ENCODE measurements around the gene IL13RA2. TPM values are rescaled to one million over a fixed set of nuclear protein-coding genes. Genes with fewer than 3 reads are reported as not detected.

IL13RA2 gene, protein sequence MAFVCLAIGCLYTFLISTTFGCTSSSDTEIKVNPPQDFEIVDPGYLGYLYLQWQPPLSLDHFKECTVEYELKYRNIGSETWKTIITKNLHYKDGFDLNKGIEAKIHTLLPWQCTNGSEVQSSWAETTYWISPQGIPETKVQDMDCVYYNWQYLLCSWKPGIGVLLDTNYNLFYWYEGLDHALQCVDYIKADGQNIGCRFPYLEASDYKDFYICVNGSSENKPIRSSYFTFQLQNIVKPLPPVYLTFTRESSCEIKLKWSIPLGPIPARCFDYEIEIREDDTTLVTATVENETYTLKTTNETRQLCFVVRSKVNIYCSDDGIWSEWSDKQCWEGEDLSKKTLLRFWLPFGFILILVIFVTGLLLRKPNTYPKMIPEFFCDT
- total RNA-seq (2021) (0.28 TPM in 1 of 2 replicates, not detected in the other), Bru-seq, nascent RNA (percentile 6 among the genes with signal in this experiment), BruChase-seq, experiment 1, labeled RNA remaining after a 2-hour chase (not detected), BruChase-seq, experiment 2, labeled RNA remaining after a 6-hour chase (percentile 9 among the genes with signal in this experiment)
- long read RNA-seq = 0 reads

DNA sequence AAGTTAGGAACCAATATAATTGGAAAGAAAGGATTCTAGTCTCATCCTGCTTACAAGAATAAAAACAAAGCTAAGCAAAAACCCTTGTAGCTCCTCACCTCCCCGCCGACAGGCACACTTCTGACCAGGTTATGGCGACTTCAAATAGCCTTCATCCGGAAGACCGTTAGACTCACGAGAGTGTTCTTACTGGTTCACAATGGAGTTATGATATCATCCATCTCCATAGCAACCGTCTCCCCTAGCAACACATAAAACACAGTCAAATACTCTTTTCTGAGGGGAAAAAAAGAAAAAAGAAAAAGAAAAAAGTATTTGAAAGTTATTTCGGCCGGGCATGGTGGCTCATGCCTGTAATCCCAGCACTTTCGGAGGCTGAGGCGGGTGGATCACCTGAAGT, at the start of gene IL13RA2:
Gene IL13RA2, minus strand, starts transcription at position 162 of the 400 bp plus-strand sequence. CDS start 347 bp downstream, outside the sequence.
- intact Hi-C loops (cut with micrococcal nuclease; ENCODE audit: unreplicated experiment) = no loop called here
- H3K4me1 ChIP-seq (ENCODE audit: insufficient read depth, low read length, poor library complexity, severe bottlenecking) = peaks cover 4% of the 10 kb centered on the region
- no peaks in the 10 kb centered on the region for H3K36me3 ChIP-seq (ENCODE audit: insufficient read depth, low read length, poor library complexity, severe bottlenecking)
- ChIA-PET POLR2A (ENCODE audit: low non-redundant PET) (no interaction called here), CTCF (no interaction called here)
- peaks cover 4% of the 10 kb centered on the region for H3K27me3 ChIP-seq (replicated peaks; ENCODE audit: insufficient read depth, low read depth, low read length, poor library complexity)
- no TSS peak for BruUV-seq (replicated peaks)
- H3K27ac ChIP-seq (ENCODE audit: low read depth, low read length, poor library complexity, severe bottlenecking) = no peak within 1 kb of the TSS
- no peak for TF ChIP-seq EZH2 (IDR thresholded peaks at IDR 0.05; ENCODE audit: borderline replicate concordance, low read depth, low read length, poor library complexity, severe bottlenecking)
- TF ChIP-seq, protein P1, sequence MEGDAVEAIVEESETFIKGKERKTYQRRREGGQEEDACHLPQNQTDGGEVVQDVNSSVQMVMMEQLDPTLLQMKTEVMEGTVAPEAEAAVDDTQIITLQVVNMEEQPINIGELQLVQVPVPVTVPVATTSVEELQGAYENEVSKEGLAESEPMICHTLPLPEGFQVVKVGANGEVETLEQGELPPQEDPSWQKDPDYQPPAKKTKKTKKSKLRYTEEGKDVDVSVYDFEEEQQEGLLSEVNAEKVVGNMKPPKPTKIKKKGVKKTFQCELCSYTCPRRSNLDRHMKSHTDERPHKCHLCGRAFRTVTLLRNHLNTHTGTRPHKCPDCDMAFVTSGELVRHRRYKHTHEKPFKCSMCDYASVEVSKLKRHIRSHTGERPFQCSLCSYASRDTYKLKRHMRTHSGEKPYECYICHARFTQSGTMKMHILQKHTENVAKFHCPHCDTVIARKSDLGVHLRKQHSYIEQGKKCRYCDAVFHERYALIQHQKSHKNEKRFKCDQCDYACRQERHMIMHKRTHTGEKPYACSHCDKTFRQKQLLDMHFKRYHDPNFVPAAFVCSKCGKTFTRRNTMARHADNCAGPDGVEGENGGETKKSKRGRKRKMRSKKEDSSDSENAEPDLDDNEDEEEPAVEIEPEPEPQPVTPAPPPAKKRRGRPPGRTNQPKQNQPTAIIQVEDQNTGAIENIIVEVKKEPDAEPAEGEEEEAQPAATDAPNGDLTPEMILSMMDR (conservative IDR thresholded peaks at IDR 0.05; ENCODE audit: low read depth, low read length) = no peak
- no peak within 1 kb of the TSS for H3K4me3 ChIP-seq (ENCODE audit: low read depth, low read length, poor library complexity, severe bottlenecking)
- no peaks in the 10 kb centered on the region for H3K9me3 ChIP-seq (ENCODE audit: low read depth, low read length, poor library complexity, severe bottlenecking)
- DNase-seq (ENCODE audit: low spot score) = no peak

DNA sequence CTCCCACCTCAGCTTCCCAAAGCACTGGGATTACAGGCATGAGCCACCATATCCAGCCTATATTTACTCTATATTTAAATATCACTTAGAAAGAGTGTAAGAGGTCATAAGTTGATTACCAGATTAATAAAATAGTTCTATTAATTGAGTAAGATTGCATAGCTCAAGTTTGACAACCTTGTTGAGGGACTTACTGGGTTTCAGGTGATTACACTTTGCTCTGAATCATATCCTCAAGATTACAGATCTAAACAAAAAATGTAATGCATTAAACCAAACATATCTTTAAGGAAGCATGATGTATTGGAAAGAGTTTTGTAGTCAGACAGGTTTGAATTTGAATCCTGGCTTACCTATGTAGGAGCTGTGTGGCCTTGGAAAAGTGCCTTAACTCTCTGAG, 47.9 kb upstream of the IL13RA2 start:
- intact Hi-C loops (cut with micrococcal nuclease; ENCODE audit: unreplicated experiment) = no loop called here

DNA sequence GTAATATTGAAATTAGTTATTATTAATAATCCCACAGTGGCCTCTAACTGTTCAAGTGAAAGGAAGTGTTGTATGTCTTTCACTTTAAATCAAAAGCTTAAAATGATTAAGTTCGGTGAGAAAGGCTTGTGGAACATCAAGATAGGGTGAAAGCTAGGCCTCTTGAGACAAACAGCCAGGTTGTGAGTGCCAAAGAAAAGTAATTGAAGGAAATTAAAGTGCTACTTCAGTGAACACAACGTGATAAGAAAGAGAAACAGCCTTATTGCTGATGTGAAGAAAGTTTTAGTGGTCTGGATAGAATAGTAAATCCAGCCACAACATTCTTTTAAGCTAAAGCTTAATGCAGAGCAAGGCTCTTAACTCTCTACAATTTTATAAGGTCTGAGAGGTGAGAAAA, 42.6 kb upstream of the IL13RA2 start:
- Histone ChIP-seq H3K27ac (ENCODE audit: low read depth, low read length, poor library complexity, severe bottlenecking) (no peak overlapping the region), H3K4me3 (ENCODE audit: low read depth, low read length, poor library complexity, severe bottlenecking) (no peak overlapping the region), H3K4me1 (ENCODE audit: insufficient read depth, low read length, poor library complexity, severe bottlenecking) (no peaks in the 10 kb centered on the region), H3K36me3 (ENCODE audit: insufficient read depth, low read length, poor library complexity, severe bottlenecking) (no peaks in the 10 kb centered on the region), H3K9me3 (ENCODE audit: low read depth, low read length, poor library complexity, severe bottlenecking) (no peaks in the 10 kb centered on the region), H3K27me3 (replicated peaks; ENCODE audit: insufficient read depth, low read depth, low read length, poor library complexity) (no peaks in the 10 kb centered on the region)
- no peak for DNase-seq (ENCODE audit: low spot score)
- POLR2A ChIA-PET (ENCODE audit: low non-redundant PET) = no interaction called here
- TF ChIP-seq EZH2 (IDR thresholded peaks at IDR 0.05; ENCODE audit: borderline replicate concordance, low read depth, low read length, poor library complexity, severe bottlenecking) = no peak
- no TSS peak for BruUV-seq (replicated peaks)
- CTCF ChIA-PET = no interaction called here
- intact Hi-C loops (cut with micrococcal nuclease; ENCODE audit: unreplicated experiment) = no loop called here

More for the DNA sequence above, 47.9 kb upstream of the IL13RA2 start:
- no peaks in the 10 kb centered on the region for H3K27me3 ChIP-seq (replicated peaks; ENCODE audit: insufficient read depth, low read depth, low read length, poor library complexity)
- ChIA-PET POLR2A (ENCODE audit: low non-redundant PET) (no interaction called here), CTCF (no interaction called here)
- H3K36me3 ChIP-seq (ENCODE audit: insufficient read depth, low read length, poor library complexity, severe bottlenecking) = no peaks in the 10 kb centered on the region
- no peaks in the 10 kb centered on the region for H3K9me3 ChIP-seq (ENCODE audit: low read depth, low read length, poor library complexity, severe bottlenecking)
- no peak overlapping the region for H3K27ac ChIP-seq (ENCODE audit: low read depth, low read length, poor library complexity, severe bottlenecking)
- no peak overlapping the region for H3K4me3 ChIP-seq (ENCODE audit: low read depth, low read length, poor library complexity, severe bottlenecking)
- TF ChIP-seq, protein P1 (conservative IDR thresholded peaks at IDR 0.05; ENCODE audit: low read depth, low read length) = no peak
- no peak for TF ChIP-seq EZH2 (IDR thresholded peaks at IDR 0.05; ENCODE audit: borderline replicate concordance, low read depth, low read length, poor library complexity, severe bottlenecking)
- no peak for DNase-seq (ENCODE audit: low spot score)
- no peaks in the 10 kb centered on the region for H3K4me1 ChIP-seq (ENCODE audit: insufficient read depth, low read length, poor library complexity, severe bottlenecking)
- BruUV-seq (replicated peaks) = no TSS peak
